Activated gamma-delta T cell treated with anti-CD3 and anti-CD28 coated beads, Interleukin-2, amount 50 U/mL, for 16 hours (primary cell): ENCODE results near the gene RABGEF1.
A peak's percentile ranks its signal among the peaks of the same experiment; 100 is the strongest.
"Not testable (repeated sequence)": the region's sequence is repeated elsewhere in the genome, so short reads cannot be mapped to it uniquely, and the experiment has no call there.

ENCODE experiments used
- DNase-seq: peaks from one replicate; pipeline ENCODE4 v3.0.0-alpha.2; 2020; ENCODE audit warnings: low read depth

Gene RABGEF1

GRCh38 chr7:66735850-66736249 is 4.7 kb upstream of the RABGEF1 start:
- DNase-seq, result no peak

GRCh38 chr7:66736892-66737291 is 3.6 kb upstream of the RABGEF1 start:
- no peak for DNase-seq

- DNase-seq, result no peak
These were observed 2.9 kb upstream of the RABGEF1 start for GRCh38 chr7:66737667-66738066.

- no peak for DNase-seq
These were observed 1.1 kb upstream of the RABGEF1 start for GRCh38 chr7:66739477-66739876.

- no peak for DNase-seq
These were observed 606 bp upstream of the RABGEF1 start for GRCh38 chr7:66739953-66740301.

- DNase-seq, result peak; percentile 7
These were observed 612 bp downstream of the RABGEF1 start for GRCh38 chr7:66740980-66741709.

- no peak for DNase-seq
These were observed 1.1 kb downstream of the RABGEF1 start for GRCh38 chr7:66741710-66742049.

- not testable (repeated sequence) for DNase-seq
These were observed 1.8 kb downstream of the RABGEF1 start for GRCh38 chr7:66742298-66742697.

GRCh38 chr7:66743920-66744319 is 3.4 kb downstream of the RABGEF1 start:
- no peak for DNase-seq

- DNase-seq, result no peak
These were observed 6.9 kb downstream of the RABGEF1 start for GRCh38 chr7:66747385-66747784.

- DNase-seq, result no peak
These were observed 7.5 kb downstream of the RABGEF1 start for GRCh38 chr7:66747881-66748511.

- no peak for DNase-seq
These were observed 8.3 kb downstream of the RABGEF1 start for GRCh38 chr7:66748791-66749190.

- no peak for DNase-seq
These were observed 11.4 kb downstream of the RABGEF1 start for GRCh38 chr7:66751945-66752344.

- no peak for DNase-seq
These were observed 14.0 kb downstream of the RABGEF1 start for GRCh38 chr7:66754541-66754940.

GRCh38 chr7:66755059-66755458 is 14.5 kb downstream of the RABGEF1 start:
- DNase-seq, result not testable (repeated sequence)

GRCh38 chr7:66756227-66756626 is 15.7 kb downstream of the RABGEF1 start:
- DNase-seq, result not testable (repeated sequence)

GRCh38 chr7:66756889-66757288 is 16.4 kb downstream of the RABGEF1 start:
- no peak for DNase-seq

- no peak for DNase-seq
These were observed 17.4 kb downstream of the RABGEF1 start for GRCh38 chr7:66757939-66758338.

- DNase-seq, result no peak
These were observed 18.6 kb downstream of the RABGEF1 start for GRCh38 chr7:66758950-66759628.

- not testable (repeated sequence) for DNase-seq
These were observed 22.6 kb downstream of the RABGEF1 start for GRCh38 chr7:66763183-66763582.

GRCh38 chr7:66763633-66764355 is 23.3 kb downstream of the RABGEF1 start:
- DNase-seq, result not testable (repeated sequence)

GRCh38 chr7:66764905-66765304 is 24.4 kb downstream of the RABGEF1 start:
- DNase-seq, result not testable (repeated sequence)
